BLaER1 (cell line): Measurements from ENCODE around the gene DBP.

Experiments used
- H3K27ac ChIP-seq: shearing (Covaris generic); formaldehyde crosslinking; 2 replicates; pipeline ENCODE4 v1.8.1; 2022
- H3K27me3 ChIP-seq: shearing (Covaris generic); formaldehyde crosslinking; 2 replicates; pipeline ENCODE4 v1.8.1; 2022
- H3K36me3 ChIP-seq: shearing (Covaris generic); formaldehyde crosslinking; 2 replicates; pipeline ENCODE4 v1.8.1; 2022
- H3K4me1 ChIP-seq: shearing (Covaris generic); formaldehyde crosslinking; 2 replicates; pipeline ENCODE4 v1.8.1; 2022
- H3K4me2 ChIP-seq: shearing (Covaris generic); formaldehyde crosslinking; 2 replicates; pipeline ENCODE4 v1.8.1; 2022
- H3K4me3 ChIP-seq: shearing (Covaris generic); formaldehyde crosslinking; 2 replicates; pipeline ENCODE4 v1.8.1; 2022
- H3K9ac ChIP-seq: shearing (Covaris generic); formaldehyde crosslinking; 2 replicates; pipeline ENCODE4 v1.8.1; 2022
- H3K9me3 ChIP-seq: shearing (Covaris generic); formaldehyde crosslinking; 2 replicates; pipeline ENCODE4 v1.8.1; 2022
- H4K20me1 ChIP-seq: shearing (Covaris generic); formaldehyde crosslinking; 2 replicates; pipeline ENCODE4 v1.8.1; 2022
- Cebpa-rat ChIP-seq: shearing (Covaris generic); IDR thresholded peaks from 2 replicates; pipeline ENCODE4 v1.8.1; 2022

DBP gene

DNA sequence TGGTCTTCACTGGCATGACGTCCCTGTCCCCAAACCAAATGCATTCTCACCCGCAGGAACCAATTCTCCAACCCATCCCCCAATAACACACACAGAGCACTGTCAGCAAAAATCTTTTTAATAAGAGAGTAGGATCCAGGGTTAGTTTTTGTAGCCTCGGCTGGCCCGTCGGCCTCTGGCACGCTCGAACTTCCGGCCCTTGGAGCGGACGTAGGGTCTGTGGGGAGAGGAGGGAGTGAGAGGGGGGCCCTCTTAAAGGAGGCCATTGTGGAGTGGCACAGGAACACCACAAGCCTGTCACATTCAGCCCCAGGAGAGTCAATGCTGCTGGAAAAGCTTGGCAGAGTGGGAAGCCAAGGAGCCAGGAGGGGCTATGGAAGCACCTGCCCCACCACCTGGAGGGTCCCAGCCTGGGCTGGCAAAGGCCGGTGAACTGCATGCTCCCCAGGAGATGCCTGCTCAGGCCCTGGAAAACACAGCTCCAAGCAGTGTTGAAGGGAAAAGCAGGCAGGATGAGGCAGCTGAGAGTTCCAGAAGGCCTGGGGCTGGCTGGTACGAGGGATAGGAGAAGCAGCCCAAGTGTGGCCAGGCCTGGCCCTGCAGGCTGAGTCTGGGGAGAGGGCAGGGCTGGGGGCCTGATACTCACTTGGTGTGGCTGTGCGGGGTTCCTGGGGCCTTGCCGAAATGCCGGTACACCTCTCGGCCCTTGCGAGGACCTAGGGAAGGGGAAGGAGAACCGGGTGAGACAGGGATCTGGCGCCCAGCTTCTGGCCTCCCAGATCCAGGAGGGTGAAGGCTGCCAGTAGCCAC lies 21.7 kb downstream of the DBP start:
- H3K36me3 ChIP-seq, result peaks cover 52% of the 10 kb centered on the region
- peaks cover 55% of the 10 kb centered on the region for H3K4me1 ChIP-seq
- H3K4me2 ChIP-seq, result peak overlapping the region; percentile 96; the same call in 1 of the 2 replicates
- H3K9me3 ChIP-seq, result no peaks in the 10 kb centered on the region
- no peak overlapping the region for H3K27ac ChIP-seq
- H3K27me3 ChIP-seq, result no peaks in the 10 kb centered on the region
- peaks cover 54% of the 10 kb centered on the region for H4K20me1 ChIP-seq
- H3K4me3 ChIP-seq, result no peak overlapping the region
- H3K9ac ChIP-seq, result peak overlapping the region; percentile 97
- no peak for TF ChIP-seq Cebpa-rat

DNA sequence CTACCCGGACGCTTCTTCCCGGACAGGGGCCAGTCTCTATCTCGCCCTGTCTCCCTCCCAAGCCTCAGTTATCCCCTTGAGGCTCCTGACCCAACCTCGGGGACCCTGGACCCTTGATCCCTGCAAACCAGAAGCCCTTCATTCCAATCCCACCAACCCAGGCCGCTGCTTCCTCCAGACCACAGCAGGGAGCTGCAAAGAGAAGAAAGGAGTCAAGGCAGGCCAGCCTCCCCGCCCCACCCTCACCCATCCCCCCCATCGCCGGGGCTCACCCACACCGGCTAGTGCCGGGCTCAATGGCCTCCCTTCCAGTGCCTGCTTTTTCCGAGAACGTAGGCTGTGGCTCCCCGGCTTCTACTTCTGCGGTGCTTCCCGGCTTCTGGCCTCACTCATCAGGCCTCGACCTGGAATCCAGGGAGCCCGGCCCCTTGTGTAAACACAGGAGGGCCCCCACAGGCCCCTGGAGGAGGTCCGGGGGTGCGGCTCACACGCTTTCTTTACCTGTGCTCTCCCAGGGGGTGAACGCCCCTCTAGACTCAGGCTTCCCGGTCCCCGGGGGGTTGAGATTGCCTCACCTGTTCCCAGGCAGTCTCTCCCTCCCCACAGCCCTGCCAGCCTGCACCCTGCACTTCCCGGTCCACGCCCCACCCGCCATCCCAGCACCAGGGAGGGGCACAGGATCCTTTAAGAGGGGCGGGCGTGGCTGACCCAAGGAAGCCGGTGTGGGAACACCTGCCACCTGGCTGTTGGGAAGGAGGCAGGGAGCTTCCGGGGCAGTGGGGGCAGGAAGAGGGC lies 22.5 kb downstream of the DBP start, which contains the start of gene FAM83E:
TSS of gene FAM83E (minus strand) at position 641 of the 795 bp plus-strand sequence. CDS start 1,704 bp downstream, outside the sequence.
- no peak within 1 kb of the TSS for H3K4me3 ChIP-seq
- H4K20me1 ChIP-seq, result peaks cover 54% of the 10 kb centered on the region
- no peak for TF ChIP-seq Cebpa-rat
- peak within 1 kb of the TSS; percentile 97 for H3K9ac ChIP-seq
- no peaks in the 10 kb centered on the region for H3K27me3 ChIP-seq
- peak within 1 kb of the TSS; percentile 96; the same call in 1 of the 2 replicates for H3K4me2 ChIP-seq
- H3K36me3 ChIP-seq, result peaks cover 52% of the 10 kb centered on the region
- H3K27ac ChIP-seq, result peak within 1 kb of the TSS; percentile 26
- H3K9me3 ChIP-seq, result no peaks in the 10 kb centered on the region
- peaks cover 47% of the 10 kb centered on the region for H3K4me1 ChIP-seq

DNA sequence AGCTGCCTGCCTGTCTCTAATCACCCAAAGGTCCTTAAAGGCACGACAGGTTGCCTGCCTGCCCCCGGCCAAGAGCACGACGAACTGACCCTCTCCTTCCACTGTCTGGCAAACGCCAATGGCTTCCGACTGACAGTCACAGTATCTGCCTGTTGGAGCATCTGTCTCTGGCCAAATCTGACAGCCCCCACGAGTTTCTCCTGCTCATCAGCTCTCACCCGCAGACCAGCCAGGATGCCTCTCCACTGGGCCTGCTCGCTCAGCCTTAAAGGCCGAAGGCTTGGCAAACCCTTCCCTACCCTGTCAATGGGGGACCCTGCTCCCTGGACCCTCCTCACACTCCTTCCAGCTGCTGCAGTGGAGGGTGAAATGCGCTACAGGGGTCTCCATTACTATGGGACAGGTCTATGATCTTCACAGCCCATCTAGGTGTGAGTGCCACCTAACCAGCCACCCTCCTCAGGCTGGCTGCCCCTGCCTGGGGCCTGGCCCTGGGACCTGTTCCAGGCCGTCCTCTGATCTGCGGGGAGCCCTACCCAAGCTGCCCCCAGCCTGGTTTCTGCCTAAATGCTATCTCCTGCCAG lies 23.2 kb downstream of the DBP start:
- no peaks in the 10 kb centered on the region for H3K27me3 ChIP-seq
- no peak for TF ChIP-seq Cebpa-rat
- H3K9me3 ChIP-seq, result no peaks in the 10 kb centered on the region
- peaks cover 52% of the 10 kb centered on the region for H3K4me1 ChIP-seq
- H3K4me3 ChIP-seq, result no peak overlapping the region
- H3K36me3 ChIP-seq, result peaks cover 52% of the 10 kb centered on the region
- H3K9ac ChIP-seq, result peak overlapping the region; percentile 4; the same call in 1 of the 2 replicates
- H3K27ac ChIP-seq, result peak overlapping the region; percentile 26
- peaks cover 54% of the 10 kb centered on the region for H4K20me1 ChIP-seq
- no peak overlapping the region for H3K4me2 ChIP-seq

DNA sequence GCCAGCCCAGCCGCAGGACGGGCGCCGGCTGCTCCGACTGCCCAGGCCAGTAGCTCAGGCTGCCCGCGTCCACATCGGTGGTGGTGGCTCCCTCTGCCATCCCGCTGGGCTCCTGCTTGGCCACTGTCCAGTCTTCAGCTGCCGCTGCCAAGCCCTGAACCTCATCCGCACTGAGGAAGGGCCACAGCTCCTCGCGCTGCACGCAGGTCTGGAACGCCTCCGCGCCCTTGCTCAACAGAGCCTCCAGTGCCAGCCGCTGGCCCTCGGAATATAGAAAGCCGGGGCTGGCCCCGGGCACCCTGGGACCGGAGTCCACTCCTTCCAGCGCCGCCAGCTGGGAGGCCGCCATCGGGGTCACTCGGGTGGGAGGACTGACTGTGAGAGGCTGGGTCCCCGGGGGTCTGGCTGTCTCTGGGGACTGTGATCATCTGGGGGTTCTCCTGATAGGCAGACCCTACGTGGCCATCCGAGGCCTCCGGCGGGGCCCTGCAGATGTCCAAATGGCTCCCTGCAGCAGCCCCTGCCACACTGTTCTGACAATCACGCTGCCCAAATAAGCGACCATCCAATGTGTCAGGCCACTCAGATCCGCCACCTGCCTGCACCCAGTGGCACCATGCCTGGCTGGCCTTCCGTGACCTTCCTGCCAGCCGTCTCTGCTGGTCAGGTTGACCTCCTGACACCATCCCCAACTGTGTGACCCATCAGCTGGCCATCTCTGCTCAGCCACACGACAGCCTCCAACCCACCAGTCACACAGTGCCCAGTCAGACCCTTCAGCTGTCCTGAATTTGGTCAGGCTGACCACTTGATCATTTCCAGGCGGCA lies 23.9 kb downstream of the DBP start:
- no peaks in the 10 kb centered on the region for H3K9me3 ChIP-seq
- no peak for TF ChIP-seq Cebpa-rat
- H3K4me3 ChIP-seq, result no peak overlapping the region
- H4K20me1 ChIP-seq, result peaks cover 48% of the 10 kb centered on the region
- peaks cover 52% of the 10 kb centered on the region for H3K36me3 ChIP-seq
- no peak overlapping the region for H3K9ac ChIP-seq
- no peak overlapping the region for H3K4me2 ChIP-seq
- peaks cover 58% of the 10 kb centered on the region for H3K4me1 ChIP-seq
- peak overlapping the region; percentile 26; the same call in 1 of the 2 replicates for H3K27ac ChIP-seq
- no peaks in the 10 kb centered on the region for H3K27me3 ChIP-seq

DNA sequence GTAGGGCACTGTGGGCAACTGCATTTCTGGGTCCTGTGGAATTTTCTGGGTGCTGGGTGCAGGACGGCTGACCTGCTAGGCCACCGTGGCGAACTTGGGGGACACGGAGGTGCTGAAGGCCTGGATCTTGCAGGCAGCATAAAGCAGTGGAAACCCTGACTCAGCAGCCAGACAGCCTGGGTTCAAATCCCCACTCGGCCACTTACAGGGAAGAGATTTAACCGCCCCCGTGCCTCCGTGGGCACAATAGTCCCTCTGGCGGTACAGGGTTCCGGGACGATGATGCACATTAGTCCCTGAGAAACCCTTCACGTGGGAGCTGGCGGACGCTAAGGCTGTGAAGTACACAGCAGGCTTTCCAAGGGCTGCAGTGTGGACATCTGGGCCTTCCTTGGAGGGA lies 25.3 kb downstream of the DBP start:
- TF ChIP-seq Cebpa-rat, result no peak
- peaks cover 46% of the 10 kb centered on the region for H3K4me1 ChIP-seq
- no peaks in the 10 kb centered on the region for H3K27me3 ChIP-seq
- no peak overlapping the region for H3K27ac ChIP-seq
- H4K20me1 ChIP-seq, result peaks cover 34% of the 10 kb centered on the region
- H3K9ac ChIP-seq, result no peak overlapping the region
- H3K9me3 ChIP-seq, result no peaks in the 10 kb centered on the region
- peaks cover 40% of the 10 kb centered on the region for H3K36me3 ChIP-seq
- H3K4me2 ChIP-seq, result no peak overlapping the region
- H3K4me3 ChIP-seq, result no peak overlapping the region

DNA sequence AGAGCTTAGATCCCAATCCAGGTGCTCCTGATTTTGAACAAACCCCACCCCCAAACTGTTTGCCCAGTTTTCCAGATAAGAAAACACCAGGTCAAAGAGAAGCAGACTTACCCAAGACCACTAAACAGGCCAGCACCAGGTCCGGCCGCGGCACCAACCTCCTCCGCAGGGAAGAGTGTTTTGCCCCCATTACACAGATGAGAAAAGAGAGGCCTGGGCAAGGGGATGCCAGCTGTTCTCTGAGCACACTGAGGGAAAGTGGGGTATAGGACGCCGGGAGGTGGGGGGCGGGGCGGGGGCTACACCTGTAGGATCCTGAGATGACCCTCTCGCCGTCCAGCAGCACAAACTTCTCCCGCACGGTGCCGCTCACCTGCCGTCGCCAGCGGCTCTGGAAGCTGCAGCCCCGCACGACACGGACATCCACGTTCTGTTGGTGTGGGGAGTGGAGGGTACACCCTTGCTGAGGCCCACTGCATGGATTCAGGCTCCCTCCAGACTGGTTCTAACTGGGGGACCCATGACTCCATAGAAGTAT lies 27.5 kb downstream of the DBP start:
- H3K4me2 ChIP-seq, result peak overlapping the region; percentile 70
- no peak overlapping the region for H3K4me3 ChIP-seq
- no peak for TF ChIP-seq Cebpa-rat
- H3K9me3 ChIP-seq, result no peaks in the 10 kb centered on the region
- H3K36me3 ChIP-seq, result peaks cover 18% of the 10 kb centered on the region
- peaks cover 27% of the 10 kb centered on the region for H3K4me1 ChIP-seq
- no peak overlapping the region for H3K9ac ChIP-seq
- H4K20me1 ChIP-seq, result peaks cover 12% of the 10 kb centered on the region
- H3K27ac ChIP-seq, result peak overlapping the region; percentile 67
- no peaks in the 10 kb centered on the region for H3K27me3 ChIP-seq

DNA sequence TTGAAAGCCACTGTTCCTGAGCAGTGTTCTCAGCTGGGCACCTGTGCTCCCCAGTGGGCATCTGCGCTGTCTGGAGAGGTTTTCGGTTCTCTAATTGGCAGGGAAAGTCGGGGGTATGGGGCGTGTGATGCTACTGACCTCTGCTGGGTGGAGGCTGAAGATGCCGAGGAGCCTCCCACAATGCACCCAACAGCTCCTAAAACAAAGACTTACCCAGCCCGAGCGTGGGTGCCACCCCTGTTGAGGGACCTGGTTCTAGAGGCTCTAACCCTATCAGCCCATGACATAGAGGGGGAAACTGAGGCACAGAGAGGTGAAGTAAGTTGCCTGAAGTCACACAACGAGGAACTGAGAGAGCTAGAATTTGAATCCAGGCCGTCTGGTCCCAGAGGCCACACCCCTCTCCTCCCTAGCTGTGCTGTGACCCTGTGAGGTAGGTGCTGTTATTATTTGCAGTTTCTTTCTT lies 28.3 kb downstream of the DBP start:
- Histone ChIP-seq H3K4me2 (peak overlapping the region; percentile 70), H3K9ac (peak overlapping the region; percentile 66; the same call in 1 of the 2 replicates), H3K4me3 (no peak overlapping the region), H3K9me3 (no peaks in the 10 kb centered on the region), H3K27ac (peak overlapping the region; percentile 67), H3K27me3 (no peaks in the 10 kb centered on the region), H3K36me3 (peaks cover 9% of the 10 kb centered on the region), H4K20me1 (peaks cover 4% of the 10 kb centered on the region; the same call in 1 of the 2 replicates), H3K4me1 (peaks cover 24% of the 10 kb centered on the region)
- TF ChIP-seq Cebpa-rat, result no peak

DNA sequence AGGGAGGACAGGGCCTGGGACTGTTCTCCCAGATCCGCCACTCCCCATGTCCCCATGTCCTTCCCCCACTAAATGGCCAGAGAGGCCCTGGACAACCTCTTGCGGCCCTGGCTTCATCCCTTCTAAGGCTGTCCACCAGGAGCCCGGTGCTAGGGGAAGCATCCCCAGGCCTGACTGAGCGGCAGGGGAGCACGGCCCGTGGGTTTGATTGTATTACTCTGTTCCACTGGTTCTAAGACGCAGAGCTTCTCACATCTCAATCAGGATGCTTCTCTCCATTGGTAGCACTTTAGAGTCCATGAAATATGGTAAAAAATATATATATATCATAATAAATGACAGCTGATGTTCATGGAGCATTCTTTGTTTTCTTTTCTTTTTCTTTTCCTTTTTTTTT lies 29.8 kb downstream of the DBP start:
- no peak for TF ChIP-seq Cebpa-rat
- Histone ChIP-seq H3K9ac (0 out of 2 replicates have a peak overlapping the region, but pooled peaks have one; percentile 34), H3K4me2 (no peak overlapping the region), H3K27ac (no peak overlapping the region), H3K4me3 (no peak overlapping the region), H3K36me3 (peaks cover 7% of the 10 kb centered on the region; the same call in 1 of the 2 replicates), H3K27me3 (no peaks in the 10 kb centered on the region), H3K4me1 (peaks cover 12% of the 10 kb centered on the region), H4K20me1 (no peaks in the 10 kb centered on the region), H3K9me3 (no peaks in the 10 kb centered on the region)
